Brain microvascular endothelial cell (primary cell): ENCODE data around the gene MRPL21.
A peak's percentile ranks its signal among the peaks of the same experiment; 100 is the strongest.
"Not testable (repeated sequence)": the region's sequence is repeated elsewhere in the genome, so short reads cannot be mapped to it uniquely, and the experiment has no call there.

Source experiments
- DNase-seq: peaks from one replicate; pipeline ENCODE4 v3.0.0-alpha.2; 2020
- H3K27ac ChIP-seq: fragments of 250-450 bp; sonication (Bioruptor Pico); 2 replicates; pipeline ENCODE4 v1.5.1; 2020; ENCODE audit warnings: mild to moderate bottlenecking, moderate library complexity
- H3K27me3 ChIP-seq: fragments of 250-450 bp; sonication (Bioruptor Pico); replicated peaks from 2 replicates; pipeline ENCODE4 v1.5.1; 2020; ENCODE audit warnings: mild to moderate bottlenecking
- H3K36me3 ChIP-seq: fragments of 250-450 bp; sonication (Bioruptor Pico); replicated peaks from 2 replicates; pipeline ENCODE4 v1.5.1; 2020; ENCODE audit warnings: mild to moderate bottlenecking
- H3K4me3 ChIP-seq: 2 replicates; pipeline ENCODE4 v1.5.1; 2011; ENCODE audit warnings: low read depth, mild to moderate bottlenecking, control low read depth, low read length, moderate library complexity
- CTCF ChIP-seq: IDR thresholded peaks from 2 replicates; pipeline ENCODE4 v1.5.1; 2011; ENCODE audit warnings: low read depth, mild to moderate bottlenecking, moderate library complexity, low read length, control low read depth, inconsistent platforms; ENCODE audit errors: missing control alignments
- in situ Hi-C: cut with HindIII; loops from 2 replicates; pipeline ENCODE4 v1.10.0; 2017; ENCODE audit warnings: low sequenced_read_pairs, low pct_ligation_motif_present

The MRPL21 gene

GRCh38 chr11:68891351-68891948, 12.2 kb downstream of the MRPL21 start:
- Histone ChIP-seq H3K4me3 (no peak overlapping the region), H3K27me3 (no peaks in the 10 kb centered on the region), H3K36me3 (peaks cover 33% of the 10 kb centered on the region), H3K27ac (peak overlapping the region; percentile 29)
- DNase-seq = no peak
- in situ Hi-C loops = no loop called here
- no peak for TF ChIP-seq CTCF

- Histone ChIP-seq H3K4me3 (no peak overlapping the region), H3K27ac (peak overlapping the region; percentile 59), H3K27me3 (no peaks in the 10 kb centered on the region), H3K36me3 (peaks cover 25% of the 10 kb centered on the region)
- no peak for TF ChIP-seq CTCF
- in situ Hi-C loops = no loop called here
- DNase-seq = peak; percentile 94
Measured at GRCh38 chr11:68890490-68891231, 13.0 kb downstream of the MRPL21 start.

- Histone ChIP-seq H3K36me3 (peaks cover 20% of the 10 kb centered on the region), H3K27ac (peak overlapping the region; percentile 59), H3K27me3 (no peaks in the 10 kb centered on the region), H3K4me3 (no peak overlapping the region)
- peak; percentile 83 for TF ChIP-seq CTCF
- in situ Hi-C loops = no loop called here
- DNase-seq = peak; percentile 77
Measured at GRCh38 chr11:68889948-68890446, 13.6 kb downstream of the MRPL21 start.

- H3K4me3 ChIP-seq, H3K27ac ChIP-seq, H3K27me3 ChIP-seq, in situ Hi-C loops, H3K36me3 ChIP-seq, DNase-seq: not testable (repeated sequence)
Measured at GRCh38 chr11:68884827-68885226, 18.8 kb downstream of the MRPL21 start.

GRCh38 chr11:68882391-68882790, 21.2 kb downstream of the MRPL21 start:
- no peak for TF ChIP-seq CTCF
- in situ Hi-C loops = no loop called here

GRCh38 chr11:68881320-68881719, 22.3 kb downstream of the MRPL21 start:
- Histone ChIP-seq H3K27ac (no peak overlapping the region), H3K27me3 (no peaks in the 10 kb centered on the region), H3K4me3 (no peak overlapping the region), H3K36me3 (no peaks in the 10 kb centered on the region)
- DNase-seq = no peak
- no peak for TF ChIP-seq CTCF
- in situ Hi-C loops = no loop called here

More at GRCh38 chr11:68882391-68882790, 21.2 kb downstream of the MRPL21 start:
- H3K4me3 ChIP-seq = no peak overlapping the region
- H3K27ac ChIP-seq = no peak overlapping the region
- H3K36me3 ChIP-seq = no peaks in the 10 kb centered on the region
- DNase-seq = no peak
- H3K27me3 ChIP-seq = no peaks in the 10 kb centered on the region
